H54 (cell line): ENCODE results near the gene SLC5A11.
"Not testable (repeated sequence)": the region's sequence is repeated elsewhere in the genome, so short reads cannot be mapped to it uniquely, and the experiment has no call there.

ENCODE experiments used
- DNase-seq: peaks from one replicate; pipeline ENCODE4 v3.0.0; 2011; ENCODE audit warnings: low spot score, mixed read lengths; ENCODE audit not compliant: insufficient read length
- FAIRE-seq: peaks from 3 replicates; lab custom pipeline; 2011; peaks lifted over from hg19 to GRCh38; lab: Jason Lieb, UNC
- POLR2A ChIP-seq: IDR thresholded peaks from 2 replicates; pipeline ENCODE4 v1.6.1; 2011; ENCODE audit warnings: low read depth, mild to moderate bottlenecking, low read length

Gene SLC5A11

DNA sequence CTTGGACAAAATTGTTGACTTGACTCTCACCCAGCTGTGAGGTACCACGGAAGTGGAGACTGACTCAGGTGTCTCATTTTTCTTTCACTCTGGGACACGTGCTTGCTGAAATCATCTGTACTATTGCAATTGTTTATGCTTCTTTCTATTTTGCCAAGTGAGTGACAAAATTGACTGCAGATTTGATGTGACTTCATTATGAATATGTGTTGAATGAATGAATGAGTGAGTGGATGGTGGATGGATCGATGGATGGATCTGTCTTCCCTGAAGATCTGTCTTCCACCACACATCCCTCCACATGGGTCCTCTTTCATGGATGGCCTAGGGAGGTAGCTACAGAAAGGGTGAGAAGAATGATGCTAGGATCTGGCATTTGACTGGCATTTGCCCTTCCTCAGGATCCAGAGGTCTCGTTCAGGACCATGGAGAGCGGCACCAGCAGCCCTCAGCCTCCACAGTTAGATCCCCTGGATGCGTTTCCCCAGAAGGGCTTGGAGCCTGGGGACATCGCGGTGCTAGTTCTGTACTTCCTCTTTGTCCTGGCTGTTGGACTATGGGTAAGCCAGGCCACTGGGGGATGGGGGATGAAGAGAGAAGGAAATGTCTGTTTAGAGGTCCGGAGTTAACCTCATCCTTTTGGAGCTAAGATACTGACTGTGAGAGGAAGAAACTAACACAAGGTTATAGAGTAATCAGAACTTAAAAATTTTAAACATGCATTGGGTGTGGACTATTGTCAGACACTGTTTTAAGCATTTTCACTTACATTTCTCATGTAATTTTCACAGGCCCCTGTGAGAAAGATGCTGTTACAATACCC, 12.7 kb downstream of the SLC5A11 start:
- DNase-seq (no peak), FAIRE-seq (peak; percentile 6)
- TF ChIP-seq POLR2A = no peak

DNA sequence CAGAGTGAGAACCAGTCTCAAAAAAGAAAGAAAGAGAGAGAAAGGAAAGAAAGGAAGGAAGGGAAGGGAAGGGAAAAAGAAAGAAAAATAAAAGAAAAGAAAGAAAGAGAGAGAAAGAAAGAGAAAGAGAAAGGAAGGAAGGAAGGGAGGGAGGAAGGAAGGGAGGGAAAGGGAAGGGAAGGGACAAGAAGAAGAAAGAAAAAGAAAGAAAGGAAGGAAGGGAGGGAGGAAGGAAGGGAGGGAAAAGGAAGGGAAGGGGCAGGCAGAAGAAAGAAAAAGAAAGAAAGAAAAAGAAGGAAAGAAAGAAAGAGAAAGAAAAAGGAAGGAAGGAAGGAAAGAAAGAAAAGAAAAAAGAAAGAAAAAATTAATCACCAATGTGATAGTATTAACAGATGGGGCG, 15.7 kb downstream of the SLC5A11 start:
- FAIRE-seq = no peak
- TF ChIP-seq POLR2A = no peak
- no peak for DNase-seq

DNA sequence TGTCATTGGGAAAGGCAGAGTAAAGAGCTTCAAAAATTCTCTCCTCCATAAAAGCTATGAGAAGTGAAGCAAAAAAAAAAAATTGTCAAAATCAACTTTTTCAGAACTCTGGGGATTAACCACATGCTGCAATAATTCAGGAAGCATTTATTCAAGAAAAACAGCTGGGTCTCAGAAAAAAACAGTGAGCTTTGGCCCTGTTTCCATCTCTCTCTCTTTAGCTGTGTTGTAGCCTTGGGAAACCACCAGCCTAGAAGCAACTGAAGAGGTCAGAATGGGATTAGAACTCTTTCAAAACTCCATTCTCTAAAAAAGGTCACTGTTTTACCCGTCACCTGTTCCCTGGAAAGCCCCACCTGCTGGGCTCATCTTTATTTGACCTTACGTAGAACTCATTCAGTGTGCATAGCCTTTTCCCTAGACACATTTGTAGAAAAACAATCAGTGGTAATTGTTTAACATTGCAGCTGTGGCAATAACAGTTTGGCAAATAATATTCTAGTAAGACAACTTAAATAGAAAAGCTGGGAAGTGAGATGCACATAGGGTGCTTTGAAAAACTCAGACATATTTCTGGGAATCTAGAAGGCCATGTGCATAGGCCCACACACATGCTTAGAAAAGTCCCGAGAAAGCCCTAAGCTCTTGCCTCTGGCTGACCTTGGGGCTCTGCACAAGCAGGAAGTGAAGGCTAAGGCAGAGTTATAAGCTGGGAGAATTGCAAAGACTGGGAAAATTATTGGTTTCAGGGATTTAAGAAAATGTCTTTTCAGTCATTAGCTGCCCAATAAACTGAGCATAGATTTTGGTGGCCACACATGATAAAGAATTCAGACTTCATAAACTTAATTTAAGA, 18.0 kb downstream of the SLC5A11 start:
- DNase-seq = no peak
- FAIRE-seq = no peak
- no peak for TF ChIP-seq POLR2A

DNA sequence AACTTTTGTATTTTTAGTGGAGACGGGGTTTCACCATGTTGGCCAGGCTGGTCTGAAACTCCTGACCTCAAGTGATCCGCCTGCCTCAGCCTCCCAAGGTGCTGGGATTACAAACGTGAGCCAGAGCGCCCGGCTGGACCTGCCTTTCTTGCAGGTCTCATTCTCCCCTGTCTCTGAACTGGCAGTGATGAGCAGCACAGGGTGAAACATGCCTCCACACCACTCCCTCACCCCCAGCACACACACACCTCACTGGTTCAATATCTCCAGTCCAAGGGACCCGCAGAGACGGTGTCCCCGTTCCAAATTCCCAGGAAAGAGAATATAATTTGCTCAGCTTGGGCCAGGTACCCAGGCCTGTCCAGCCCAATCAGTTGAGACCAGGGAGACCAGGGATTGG, 23.3 kb downstream of the SLC5A11 start:
- DNase-seq = no peak
- no peak for FAIRE-seq
- TF ChIP-seq POLR2A = no peak

GRCh38 chr16:24871891-24872290, 26.1 kb downstream of the SLC5A11 start:
- DNase-seq = no peak
- no peak for FAIRE-seq
- TF ChIP-seq POLR2A = no peak

DNA sequence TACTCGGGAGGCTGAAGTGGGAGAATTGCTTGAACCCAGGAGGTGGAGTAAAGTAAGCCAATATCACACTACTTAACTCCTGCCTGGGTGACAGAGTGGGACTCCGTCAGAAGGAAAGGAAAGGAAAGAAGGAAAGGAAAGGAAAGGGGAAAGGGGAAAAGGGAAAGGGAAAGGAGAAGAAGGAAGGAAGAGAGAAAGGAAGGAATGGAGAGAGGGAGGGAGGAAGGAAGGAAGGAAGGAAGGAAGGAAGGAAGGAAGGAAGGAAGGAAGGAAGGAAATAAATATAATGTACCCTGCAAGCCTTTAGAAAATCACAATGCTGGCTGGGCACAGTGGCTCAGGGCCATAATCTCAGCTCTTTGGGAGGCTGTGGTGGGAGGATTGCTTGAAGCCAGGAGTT, 27.3 kb downstream of the SLC5A11 start:
- FAIRE-seq (no peak), DNase-seq (no peak)
- TF ChIP-seq POLR2A = no peak

DNA sequence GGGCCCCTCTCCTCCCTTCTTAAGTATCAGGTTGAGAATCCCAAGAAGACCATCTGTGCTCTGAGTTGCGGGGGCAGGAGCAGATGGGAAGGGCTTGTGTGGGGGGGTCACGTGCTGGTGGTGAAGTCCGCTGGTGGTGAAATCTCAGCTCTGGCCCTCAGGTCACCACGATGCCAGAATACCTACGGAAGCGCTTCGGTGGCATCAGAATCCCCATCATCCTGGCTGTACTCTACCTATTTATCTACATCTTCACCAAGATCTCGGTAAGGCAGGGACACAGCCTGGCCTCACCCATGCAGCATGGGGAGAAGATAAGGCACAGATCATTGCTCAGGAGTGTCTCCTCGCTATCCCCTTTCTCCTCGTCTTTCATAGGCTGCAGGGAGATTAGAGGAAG, 29.7 kb downstream of the SLC5A11 start:
- no peak for TF ChIP-seq POLR2A
- DNase-seq = no peak
- no peak for FAIRE-seq

DNA sequence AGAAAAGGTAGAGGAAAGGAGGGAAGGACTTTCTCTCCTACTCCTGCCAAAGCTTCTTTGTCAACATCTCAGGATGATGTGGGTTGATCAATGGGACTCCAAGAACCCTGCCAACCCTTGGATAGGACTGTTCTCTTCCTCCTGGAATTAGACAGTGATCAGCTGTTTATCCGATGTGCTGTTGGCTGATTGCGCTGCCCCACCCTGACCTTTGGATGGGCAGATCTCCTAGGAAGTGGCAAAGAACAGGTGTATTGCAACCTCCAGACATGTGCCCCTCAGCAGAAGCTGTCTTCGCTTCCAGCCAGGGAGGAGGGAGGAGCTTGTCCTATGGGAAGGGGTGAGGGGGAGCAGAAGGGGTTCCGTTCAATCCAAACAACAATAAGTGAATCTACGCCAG, 30.5 kb downstream of the SLC5A11 start:
- no peak for TF ChIP-seq POLR2A
- DNase-seq (no peak), FAIRE-seq (no peak)

DNA sequence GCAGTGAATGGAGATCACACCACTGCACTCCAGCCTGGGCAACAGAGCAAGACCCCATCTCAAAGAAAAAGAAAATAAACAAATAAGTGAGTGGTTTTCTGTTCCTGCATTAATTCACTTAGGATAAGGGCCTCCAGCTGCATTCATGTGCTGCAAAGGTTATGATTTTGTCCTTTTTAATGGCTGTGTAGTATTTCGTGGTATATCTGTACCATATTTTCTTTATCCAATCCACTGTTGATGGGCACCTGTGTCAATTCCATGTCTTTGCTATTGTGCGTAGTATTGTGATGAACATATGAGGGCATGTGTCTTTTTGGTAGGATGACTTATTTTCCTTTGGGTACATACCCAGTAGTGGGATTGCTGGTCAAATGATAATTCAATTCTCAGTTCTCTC, 33.9 kb downstream of the SLC5A11 start:
- no peak for DNase-seq
- no peak for FAIRE-seq
- no peak for TF ChIP-seq POLR2A

GRCh38 chr16:24883714-24884151, 38.0 kb downstream of the SLC5A11 start:
- no peak for TF ChIP-seq POLR2A
- DNase-seq (no peak), FAIRE-seq (no peak)

DNA sequence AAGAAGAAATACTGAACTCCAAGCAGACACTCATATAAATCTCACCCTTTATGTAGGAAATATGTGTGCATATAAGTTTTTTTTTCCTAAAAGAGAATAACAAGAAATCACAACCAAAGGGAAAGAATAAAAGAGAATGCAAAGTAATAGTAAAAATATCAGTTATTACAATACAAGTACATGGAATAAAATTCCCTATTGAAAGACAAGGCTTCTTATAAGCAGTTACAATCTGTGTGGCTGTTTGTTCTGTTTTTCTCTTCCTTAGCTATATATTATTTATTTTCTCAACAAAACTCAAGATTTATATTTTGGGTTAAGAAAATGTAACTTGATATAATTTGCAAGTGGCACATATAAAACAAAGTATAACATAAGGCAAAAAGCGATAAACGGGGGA, 41.7 kb downstream of the SLC5A11 start:
- no peak for DNase-seq
- no peak for FAIRE-seq
- no peak for TF ChIP-seq POLR2A

DNA sequence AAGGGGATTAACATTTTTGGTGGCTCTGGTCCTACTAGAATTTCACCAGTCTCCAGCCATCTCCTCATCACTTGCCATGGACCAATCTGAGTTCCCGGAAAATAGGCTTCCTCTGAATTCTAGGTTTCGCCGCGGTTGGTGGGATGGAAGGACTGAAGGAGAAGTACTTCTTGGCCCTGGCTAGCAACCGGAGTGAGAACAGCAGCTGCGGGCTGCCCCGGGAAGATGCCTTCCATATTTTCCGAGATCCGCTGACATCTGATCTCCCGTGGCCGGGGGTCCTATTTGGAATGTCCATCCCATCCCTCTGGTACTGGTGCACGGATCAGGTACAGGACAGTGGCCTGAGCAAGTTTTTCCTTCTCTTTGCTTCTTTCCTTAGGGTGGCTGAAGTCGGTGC, 45.0 kb downstream of the SLC5A11 start:
- FAIRE-seq = no peak
- no peak for TF ChIP-seq POLR2A
- DNase-seq = no peak

- FAIRE-seq (no peak), DNase-seq (no peak)
- no peak for TF ChIP-seq POLR2A
Measured at GRCh38 chr16:24896439-24896838, 50.7 kb downstream of the SLC5A11 start.

DNA sequence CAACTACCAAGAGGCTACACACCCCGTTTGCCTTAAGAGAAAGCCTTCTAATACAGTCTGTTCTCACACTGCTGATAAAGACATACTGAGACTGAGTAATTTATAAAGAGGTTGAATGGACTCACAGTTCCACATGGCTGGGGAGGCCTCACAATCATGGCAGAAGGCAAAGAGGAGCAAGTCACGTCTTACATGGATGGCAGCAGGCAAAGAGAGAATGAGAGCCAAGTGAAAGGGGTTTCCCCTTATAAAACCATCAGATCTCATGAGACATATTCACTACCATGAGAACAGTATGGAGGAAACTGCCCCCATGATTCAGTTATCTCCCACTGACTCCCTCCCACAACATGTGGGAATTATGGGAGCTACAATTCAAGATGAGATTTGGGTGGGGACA, 51.8 kb downstream of the SLC5A11 start:
- FAIRE-seq, DNase-seq: not testable (repeated sequence)
